Thymus (tissue), 11 donors: ENCODE data around the gene MAP3K5. TPM values are rescaled to one million over a fixed set of nuclear protein-coding genes. Genes with fewer than 3 reads are reported as not detected.
"Not testable (repeated sequence)": the region's sequence is repeated elsewhere in the genome, so short reads cannot be mapped to it uniquely, and the experiment has no call there.

ENCODE experiments used
- DNase-seq, 9 donors: peaks; one replicate each; pipeline ENCODE4 v3.0.0-alpha.2; 2013; ENCODE audit warnings: low spot score in 9 of 9, low read depth in 6 of 9, missing footprints in 1 of 9
- H3K27ac ChIP-seq, 2 donors: one replicate each; pipeline ENCODE4 v1.5.1; 2013; ENCODE audit warnings: control low read depth in 1 of 2, low read depth in 1 of 2, low read length in 1 of 2, mild to moderate bottlenecking in 1 of 2, moderate library complexity in 1 of 2
- H3K27me3 ChIP-seq, 2 donors: one replicate each; pipeline ENCODE4 v1.5.1; 2013; ENCODE audit warnings: low read length in 1 of 2; ENCODE audit not compliant: control insufficient read depth in 2 of 2, insufficient read depth in 1 of 2
- H3K36me3 ChIP-seq, 2 donors: one replicate each; pipeline ENCODE4 v1.5.1; 2013; ENCODE audit warnings: low read length in 1 of 2, mild to moderate bottlenecking in 1 of 2, moderate library complexity in 1 of 2; ENCODE audit not compliant: control insufficient read depth in 2 of 2, insufficient read depth in 2 of 2
- H3K4me1 ChIP-seq, 2 donors: one replicate each; pipeline ENCODE4 v1.5.1; 2013; ENCODE audit warnings: low read length in 2 of 2; ENCODE audit not compliant: control insufficient read depth in 2 of 2, insufficient read depth in 2 of 2
- H3K4me3 ChIP-seq, 2 donors: one replicate each; pipeline ENCODE4 v1.5.1; 2013; ENCODE audit warnings: low read length in 2 of 2, control low read depth in 1 of 2, mild to moderate bottlenecking in 1 of 2
- H3K9me3 ChIP-seq, 2 donors: one replicate each; pipeline ENCODE4 v1.5.1; 2013; ENCODE audit warnings: low read length in 1 of 2, mild to moderate bottlenecking in 1 of 2; ENCODE audit not compliant: control insufficient read depth in 2 of 2, insufficient read depth in 1 of 2
- WGBS: extraction: QIAGEN DNeasy Blood & Tissue Kit; methylation state at CpG from one replicate; pipeline ENCODE4 v1.1.7; 2013; 5-methylcytosine and 5-hydroxymethylcytosine counted together
- polyA plus RNA-seq: library from polyadenylated mRNA; stranded (reverse); fragments of 200-250 nt; gene quantifications from one replicate; pipeline ENCODE4 v1.2.3, GENCODE V29; 2013
- total RNA-seq: library from RNA; stranded (reverse); fragments of 120-200 nt; gene quantifications from one replicate; pipeline ENCODE4 v1.2.4, GENCODE V29; 2013
- donor health status: healthy.

Gene MAP3K5
- total and polyA plus RNA-seq, 2 donors: 7.3 to 23.0 TPM

DNA sequence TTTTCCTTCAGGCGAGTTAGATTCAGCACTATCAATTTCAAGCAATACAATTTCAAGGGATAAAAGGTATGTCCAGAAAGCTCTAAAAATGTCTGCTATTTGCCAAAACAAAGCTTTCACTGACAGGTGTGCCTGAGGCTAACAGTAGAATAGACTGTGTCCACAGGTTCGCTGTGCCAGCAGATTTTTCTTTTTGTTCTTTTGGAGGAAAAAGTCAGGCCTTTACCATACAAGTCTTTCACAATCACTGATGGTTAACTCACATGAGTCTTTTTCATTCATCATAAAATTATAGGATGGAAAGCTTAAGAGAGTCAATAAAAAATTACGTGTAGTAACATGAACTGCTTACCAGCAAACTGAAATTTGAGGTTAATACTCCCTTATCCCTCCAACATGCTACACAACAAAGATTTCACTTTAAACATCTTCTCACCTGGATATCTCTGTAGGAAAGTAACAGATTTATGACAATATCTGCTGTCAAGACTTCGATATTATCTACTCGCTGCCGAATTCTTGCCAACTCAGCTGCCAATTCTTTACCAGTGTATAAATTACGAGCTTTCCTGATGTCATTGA is 95.4 kb downstream of the MAP3K5 start:
- WGBS: 95% methylated on average over 7 of the region's 7 CpGs
- Histone ChIP-seq H3K36me3 (no peaks in the 10 kb centered on the region), H3K9me3 (no peaks in the 10 kb centered on the region), H3K27ac (no peak overlapping the region), H3K27me3 (no peaks in the 10 kb centered on the region), H3K4me1 (peaks cover 0 to 3% of the 10 kb centered on the region in 2 donors), H3K4me3 (no peak overlapping the region)
- no peak for DNase-seq

DNA sequence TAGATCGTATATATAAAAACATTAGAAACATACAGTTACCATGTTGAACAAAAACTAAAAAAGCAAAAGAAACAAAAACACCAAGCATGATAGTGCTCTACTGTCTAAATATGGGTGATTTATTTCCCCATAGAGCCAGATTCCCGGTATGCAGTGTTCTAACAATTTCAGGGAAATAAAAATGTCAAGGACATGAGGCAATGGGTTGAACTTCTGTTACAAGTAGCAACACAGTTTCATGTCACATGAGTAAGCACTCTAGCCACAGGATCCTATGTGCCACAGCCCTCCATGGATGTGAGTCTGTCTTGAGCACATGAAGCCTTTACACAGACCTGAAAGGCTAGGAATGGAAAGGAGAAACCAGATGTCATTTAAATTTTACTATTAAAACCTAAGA is 96.0 kb downstream of the MAP3K5 start:
- no peaks in the 10 kb centered on the region for H3K27me3 ChIP-seq
- H3K27ac ChIP-seq: no peak overlapping the region
- no peaks in the 10 kb centered on the region for H3K9me3 ChIP-seq
- no peaks in the 10 kb centered on the region for H3K36me3 ChIP-seq
- WGBS: 92% methylated on average over 2 of the region's 2 CpGs
- H3K4me3 ChIP-seq: no peak overlapping the region
- DNase-seq: no peak
- peaks cover 0 to 3% of the 10 kb centered on the region in 2 donors for H3K4me1 ChIP-seq

DNA sequence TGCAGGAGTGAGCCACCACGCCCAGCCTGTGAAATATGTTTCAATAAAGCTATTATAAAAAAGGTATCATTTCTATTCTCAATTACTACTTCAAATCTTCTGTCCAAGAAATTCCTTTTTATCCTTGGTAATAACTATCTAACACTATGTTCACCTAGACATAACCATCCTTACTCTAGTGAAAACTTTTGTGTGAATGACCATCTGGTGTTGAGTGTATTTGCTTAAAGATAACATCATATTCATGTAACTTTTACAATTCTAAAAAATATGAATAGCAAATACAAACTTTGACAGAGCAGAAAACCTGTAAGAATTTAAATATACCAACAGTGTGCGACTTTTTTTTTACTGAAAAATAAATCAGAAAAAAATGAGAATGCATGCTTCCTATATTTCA is 96.9 kb downstream of the MAP3K5 start:
- no peak for DNase-seq
- no peaks in the 10 kb centered on the region for H3K27me3 ChIP-seq
- H3K4me3 ChIP-seq: no peak overlapping the region
- H3K9me3 ChIP-seq: no peaks in the 10 kb centered on the region
- WGBS: 98% methylated on average over 2 of the region's 2 CpGs
- H3K4me1 ChIP-seq: peaks cover 0 to 3% of the 10 kb centered on the region in 2 donors
- no peak overlapping the region for H3K27ac ChIP-seq
- no peaks in the 10 kb centered on the region for H3K36me3 ChIP-seq

DNA sequence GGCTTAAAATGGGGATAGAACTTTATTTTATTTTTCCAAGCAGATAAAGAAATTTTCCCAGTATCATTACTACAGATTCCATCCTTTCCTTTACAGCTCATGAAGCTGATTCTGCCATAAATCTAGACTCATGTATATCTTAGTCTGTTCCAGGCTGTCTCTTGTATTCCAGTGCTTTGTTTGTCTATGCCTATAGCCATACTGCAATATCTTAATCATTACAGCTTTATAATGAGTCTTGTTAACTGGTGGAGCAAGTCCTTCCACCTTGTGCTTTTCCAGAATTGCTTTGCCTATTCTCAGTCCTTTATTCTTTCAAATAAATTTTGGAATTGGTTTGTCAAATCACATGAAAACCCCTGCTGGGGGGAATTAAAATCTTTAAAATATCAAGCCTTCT is 99.2 kb downstream of the MAP3K5 start:
- DNase-seq: no peak
- no peaks in the 10 kb centered on the region for H3K4me1 ChIP-seq
- H3K27me3 ChIP-seq: no peaks in the 10 kb centered on the region
- H3K4me3 ChIP-seq: no peak overlapping the region
- no peak overlapping the region for H3K27ac ChIP-seq
- H3K9me3 ChIP-seq: no peaks in the 10 kb centered on the region
- H3K36me3 ChIP-seq: no peaks in the 10 kb centered on the region

DNA sequence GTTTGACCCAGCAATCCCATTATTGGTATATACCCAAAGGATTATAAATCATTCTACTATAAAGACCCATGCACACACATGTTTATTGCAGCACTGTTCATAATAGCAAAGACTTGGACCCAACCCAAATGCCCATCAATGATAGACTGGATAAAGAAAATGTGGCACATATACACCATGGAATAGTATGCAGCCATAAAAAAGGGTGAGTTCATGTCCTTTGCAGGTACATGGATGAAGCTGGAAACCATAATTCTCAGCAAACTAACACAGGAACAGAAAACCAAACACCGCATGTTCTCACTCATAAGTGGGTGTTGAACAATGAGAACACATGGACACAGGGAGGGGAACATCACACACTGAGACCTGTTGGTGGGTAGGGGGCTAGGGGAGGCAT is 104.4 kb downstream of the MAP3K5 start:
- not testable (repeated sequence) for H3K9me3 ChIP-seq, H3K4me3 ChIP-seq, H3K27me3 ChIP-seq, H3K36me3 ChIP-seq, H3K4me1 ChIP-seq, DNase-seq, H3K27ac ChIP-seq
- 100% methylated on average over 1 of the region's 1 CpG for WGBS

DNA sequence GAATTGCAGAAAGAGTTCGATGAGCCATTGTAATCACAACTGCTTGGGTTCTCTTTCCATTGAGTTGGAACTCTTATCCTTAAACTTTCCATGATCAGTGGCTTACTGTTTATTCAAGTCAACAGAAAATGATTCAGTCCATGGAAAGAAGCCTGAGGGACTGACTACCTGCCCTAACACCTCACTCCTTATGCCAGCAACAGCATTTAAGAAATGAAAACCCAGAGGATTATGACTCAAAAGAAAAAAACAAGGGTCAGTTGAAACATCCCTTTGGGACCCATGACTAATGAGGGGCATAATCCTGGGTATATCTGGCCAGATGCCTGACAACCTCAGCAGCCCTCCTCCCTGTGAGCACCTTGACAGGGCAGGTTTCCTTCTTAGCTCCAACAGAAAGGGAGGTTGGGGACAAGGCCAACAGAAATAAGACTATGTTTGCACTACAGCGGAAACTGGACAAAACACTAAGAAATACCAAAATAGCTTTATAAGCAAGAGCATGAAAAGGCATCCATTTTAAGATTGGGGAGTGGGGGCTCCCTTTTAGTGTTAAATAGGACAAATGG is 106.7 kb downstream of the MAP3K5 start:
- H3K4me1 ChIP-seq: no peaks in the 10 kb centered on the region
- no peak overlapping the region for H3K27ac ChIP-seq
- no peak for DNase-seq
- H3K36me3 ChIP-seq: no peaks in the 10 kb centered on the region
- no peaks in the 10 kb centered on the region for H3K9me3 ChIP-seq
- no peaks in the 10 kb centered on the region for H3K27me3 ChIP-seq
- WGBS: 97% methylated on average over 2 of the region's 2 CpGs
- H3K4me3 ChIP-seq: no peak overlapping the region

DNA sequence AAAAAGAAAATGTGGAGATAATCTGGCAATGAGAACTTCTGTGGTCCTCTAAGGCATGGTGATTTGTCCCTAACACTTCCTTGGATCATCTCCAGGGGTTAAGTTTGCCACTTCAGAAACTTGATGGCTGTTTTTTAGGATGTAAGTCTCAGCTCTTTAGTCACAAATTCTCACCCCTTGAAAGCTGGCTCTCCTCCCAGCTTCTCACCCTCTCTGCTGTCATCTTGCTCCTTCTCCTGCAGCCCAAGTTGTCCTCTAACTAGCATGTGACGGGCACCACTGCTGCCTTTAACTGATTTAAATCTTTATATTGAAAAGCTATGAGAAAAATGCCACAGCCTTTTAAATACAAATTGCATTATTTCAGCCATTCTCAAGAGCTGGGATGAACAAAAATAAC is 107.8 kb downstream of the MAP3K5 start:
- H3K36me3 ChIP-seq: no peaks in the 10 kb centered on the region
- no peaks in the 10 kb centered on the region for H3K27me3 ChIP-seq
- no peak overlapping the region for H3K4me3 ChIP-seq
- no peak for DNase-seq
- no peaks in the 10 kb centered on the region for H3K4me1 ChIP-seq
- no peaks in the 10 kb centered on the region for H3K9me3 ChIP-seq
- 95% methylated on average over 1 of the region's 1 CpG for WGBS
- no peak overlapping the region for H3K27ac ChIP-seq

DNA sequence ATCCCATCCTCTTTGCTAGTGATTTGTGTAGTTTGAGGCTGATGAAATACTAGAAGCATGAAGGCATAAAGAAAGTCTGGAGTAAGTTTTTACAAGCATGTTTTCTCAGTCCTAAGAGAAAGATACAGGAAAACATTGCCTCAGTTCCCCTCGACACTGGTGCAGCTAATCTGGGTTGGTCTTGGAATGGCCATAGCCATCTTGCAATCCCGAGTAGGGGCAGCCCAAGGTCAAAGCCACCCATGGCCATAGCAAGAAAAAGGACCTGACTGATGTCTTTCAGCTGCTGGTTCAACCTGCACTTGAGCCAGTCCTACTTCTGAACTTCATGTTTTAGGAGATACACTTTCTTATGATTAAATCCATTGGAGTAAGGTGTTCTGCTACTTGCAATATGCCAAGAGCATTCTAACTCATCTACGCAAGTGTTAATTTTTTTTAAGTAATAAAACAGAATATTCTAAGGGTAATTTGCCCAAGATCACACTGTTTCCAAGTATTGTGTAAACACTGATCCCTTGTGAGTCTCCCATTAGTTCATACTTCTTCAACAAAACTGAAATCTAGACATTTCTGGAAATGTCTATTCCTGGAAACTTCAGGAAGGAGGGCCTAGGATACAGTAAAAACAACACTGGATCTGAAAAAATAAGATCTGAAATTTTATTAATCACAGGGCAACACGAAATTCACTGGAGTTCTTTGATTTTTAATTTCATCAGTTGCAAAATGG is 108.9 kb downstream of the MAP3K5 start:
- H3K4me1 ChIP-seq: no peaks in the 10 kb centered on the region
- no peaks in the 10 kb centered on the region for H3K9me3 ChIP-seq
- no peak overlapping the region for H3K4me3 ChIP-seq
- WGBS: 97% methylated on average over 4 of the region's 4 CpGs
- no peaks in the 10 kb centered on the region for H3K27me3 ChIP-seq
- no peak for DNase-seq
- H3K27ac ChIP-seq: no peak overlapping the region
- H3K36me3 ChIP-seq: no peaks in the 10 kb centered on the region

DNA sequence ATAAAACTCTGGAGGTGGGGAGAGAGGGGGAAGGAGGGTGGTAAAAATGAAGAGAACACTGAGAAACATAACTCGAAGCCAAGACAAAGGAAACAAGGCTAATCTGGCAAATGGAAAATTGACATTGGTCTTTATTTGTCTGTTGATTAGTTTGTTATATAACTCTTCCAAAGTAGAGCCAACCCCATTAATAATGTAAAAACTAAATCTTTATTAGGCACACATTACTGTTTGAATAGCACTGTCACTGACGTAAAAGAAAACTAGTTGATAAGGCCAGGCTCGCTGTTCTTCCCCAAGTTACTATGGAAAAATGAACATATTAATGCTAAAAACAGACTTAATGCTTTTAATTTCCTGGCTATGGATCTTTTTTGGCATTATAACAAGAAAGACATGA is 110.0 kb downstream of the MAP3K5 start:
- H3K4me1 ChIP-seq: no peaks in the 10 kb centered on the region
- 99% methylated on average over 3 of the region's 3 CpGs for WGBS
- no peak overlapping the region for H3K27ac ChIP-seq
- H3K4me3 ChIP-seq: no peak overlapping the region
- H3K27me3 ChIP-seq: no peaks in the 10 kb centered on the region
- H3K9me3 ChIP-seq: no peaks in the 10 kb centered on the region
- no peaks in the 10 kb centered on the region for H3K36me3 ChIP-seq
- no peak for DNase-seq
